Osteoblast (primary cell): ENCODE measurements around the gene DNHD1. TPM values are rescaled to one million over a fixed set of nuclear protein-coding genes. Genes with fewer than 3 reads are reported as not detected.

Experiments
- DNase-seq: peaks from one replicate; pipeline ENCODE4 v3.0.0; 2011; ENCODE audit warnings: low spot score, mixed read lengths; ENCODE audit not compliant: insufficient read length; ENCODE audit errors: missing footprints
- H2AFZ ChIP-seq: 2 replicates; pipeline ENCODE4 v1.6.0; 2011; ENCODE audit warnings: mild to moderate bottlenecking, low read length
- H3K27ac ChIP-seq: 2 replicates; pipeline ENCODE4 v1.5.1; 2011; ENCODE audit warnings: mild to moderate bottlenecking, low read depth, low read length, moderate library complexity
- H3K27me3 ChIP-seq: 2 replicates; pipeline ENCODE4 v1.6.0; 2012; ENCODE audit warnings: mild to moderate bottlenecking, control low read depth, inconsistent platforms, low read length, moderate library complexity; ENCODE audit not compliant: insufficient read depth
- H3K36me3 ChIP-seq: 2 replicates; pipeline ENCODE4 v1.5.1; 2011; ENCODE audit warnings: mild to moderate bottlenecking, low read length, control low read depth, moderate library complexity; ENCODE audit not compliant: insufficient read depth
- H3K4me1 ChIP-seq: 2 replicates; pipeline ENCODE4 v1.5.1; 2011; ENCODE audit warnings: mild to moderate bottlenecking, low read length, control low read depth, moderate library complexity; ENCODE audit not compliant: insufficient read depth
- H3K4me2 ChIP-seq: 2 replicates; pipeline ENCODE4 v1.6.0; 2011; ENCODE audit warnings: mild to moderate bottlenecking, low read length; ENCODE audit not compliant: insufficient read depth
- H3K4me3 ChIP-seq: fragments of 200-600 bp; sonication (generic); 3 replicates; pipeline ENCODE4 v1.5.1; 2012; ENCODE audit warnings: mild to moderate bottlenecking, low read length, inconsistent platforms; ENCODE audit not compliant: insufficient read depth
- H3K79me2 ChIP-seq: 2 replicates; pipeline ENCODE4 v1.6.0; 2012; ENCODE audit warnings: mild to moderate bottlenecking, low read length, control low read depth, inconsistent platforms; ENCODE audit not compliant: insufficient read depth
- H3K9me3 ChIP-seq: 2 replicates; pipeline ENCODE4 v1.5.1; 2011; ENCODE audit warnings: low read depth, low read length, control low read depth
- H4K20me1 ChIP-seq: 2 replicates; pipeline ENCODE4 v1.6.0; 2012; ENCODE audit warnings: mild to moderate bottlenecking, low read length, control low read depth; ENCODE audit not compliant: insufficient read depth
- total RNA-seq: library from RNA; depleted of rRNA; stranded (reverse); fragments of >200 nt; gene quantifications from 2 replicates; pipeline ENCODE4 v1.2.3, GENCODE V29; 2012
- TF ChIP-seq, protein P1 (sequence below): IDR thresholded peaks from 2 replicates; pipeline ENCODE4 v1.5.1; 2011; ENCODE audit warnings: mild to moderate bottlenecking, low read depth, low read length, moderate library complexity; ENCODE audit errors: extremely low read depth

The DNHD1 gene
- total RNA-seq, 1 donor, result 9.0 TPM

DNA sequence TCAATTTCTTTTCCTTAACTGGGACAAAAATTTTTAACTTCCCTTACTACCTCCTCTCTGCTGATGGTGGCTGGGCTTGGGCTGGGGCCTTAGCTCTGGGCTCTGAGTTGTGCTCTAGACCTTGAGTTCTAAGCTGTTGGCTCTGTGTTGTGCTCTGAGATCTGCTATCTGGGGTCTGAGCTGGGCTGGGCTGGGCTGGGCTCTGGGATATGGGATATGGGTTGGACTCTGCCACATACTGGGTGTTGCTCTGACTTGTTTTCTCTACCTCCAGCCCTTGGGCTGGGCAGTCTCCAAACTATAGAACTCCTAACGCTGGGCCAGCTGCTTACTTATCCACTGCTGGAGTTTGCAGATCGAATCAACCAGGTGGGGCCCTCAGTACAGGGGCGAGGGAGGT lies 41.9 kb downstream of the DNHD1 start:
- Histone ChIP-seq H2AFZ (no peak overlapping the region), H3K27me3 (no peaks in the 10 kb centered on the region), H3K27ac (no peak overlapping the region), H3K4me2 (no peak overlapping the region), H3K4me1 (no peaks in the 10 kb centered on the region), H3K9me3 (no peaks in the 10 kb centered on the region), H3K79me2 (no peaks in the 10 kb centered on the region), H3K36me3 (no peaks in the 10 kb centered on the region), H3K4me3 (no peak overlapping the region), H4K20me1 (no peaks in the 10 kb centered on the region)
- no peak for DNase-seq
- TF ChIP-seq, protein P1, sequence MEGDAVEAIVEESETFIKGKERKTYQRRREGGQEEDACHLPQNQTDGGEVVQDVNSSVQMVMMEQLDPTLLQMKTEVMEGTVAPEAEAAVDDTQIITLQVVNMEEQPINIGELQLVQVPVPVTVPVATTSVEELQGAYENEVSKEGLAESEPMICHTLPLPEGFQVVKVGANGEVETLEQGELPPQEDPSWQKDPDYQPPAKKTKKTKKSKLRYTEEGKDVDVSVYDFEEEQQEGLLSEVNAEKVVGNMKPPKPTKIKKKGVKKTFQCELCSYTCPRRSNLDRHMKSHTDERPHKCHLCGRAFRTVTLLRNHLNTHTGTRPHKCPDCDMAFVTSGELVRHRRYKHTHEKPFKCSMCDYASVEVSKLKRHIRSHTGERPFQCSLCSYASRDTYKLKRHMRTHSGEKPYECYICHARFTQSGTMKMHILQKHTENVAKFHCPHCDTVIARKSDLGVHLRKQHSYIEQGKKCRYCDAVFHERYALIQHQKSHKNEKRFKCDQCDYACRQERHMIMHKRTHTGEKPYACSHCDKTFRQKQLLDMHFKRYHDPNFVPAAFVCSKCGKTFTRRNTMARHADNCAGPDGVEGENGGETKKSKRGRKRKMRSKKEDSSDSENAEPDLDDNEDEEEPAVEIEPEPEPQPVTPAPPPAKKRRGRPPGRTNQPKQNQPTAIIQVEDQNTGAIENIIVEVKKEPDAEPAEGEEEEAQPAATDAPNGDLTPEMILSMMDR, result no peak

DNA sequence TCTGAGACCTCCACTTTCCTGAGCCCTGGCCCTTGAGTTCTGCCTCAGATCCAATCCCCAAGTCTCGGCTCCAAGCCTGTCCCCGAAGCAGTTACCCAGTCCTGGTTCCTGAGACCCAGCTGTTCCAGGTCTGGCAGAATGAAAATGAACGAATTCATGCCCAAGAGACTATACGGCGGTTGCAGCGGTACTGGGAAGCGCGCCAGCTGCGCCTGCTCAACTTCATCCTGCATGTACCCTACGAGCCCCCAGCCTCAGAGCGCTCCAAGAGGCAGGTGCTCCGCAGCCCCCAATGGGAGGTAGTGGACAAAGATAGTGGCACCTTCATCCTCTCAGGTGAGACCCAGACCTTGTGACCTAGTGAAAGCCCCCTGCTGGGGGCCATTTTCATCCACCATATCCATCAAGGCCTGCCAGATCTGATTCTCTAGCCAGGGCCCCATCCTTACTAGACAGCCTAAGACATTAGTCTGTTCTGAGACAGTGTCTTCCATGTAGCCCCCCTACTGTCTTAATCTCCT lies 42.7 kb downstream of the DNHD1 start:
- H3K9me3 ChIP-seq, result no peaks in the 10 kb centered on the region
- H3K4me1 ChIP-seq, result no peaks in the 10 kb centered on the region
- H2AFZ ChIP-seq, result no peak overlapping the region
- no peak overlapping the region for H3K4me2 ChIP-seq
- DNase-seq, result no peak
- H4K20me1 ChIP-seq, result no peaks in the 10 kb centered on the region
- H3K27ac ChIP-seq, result no peak overlapping the region
- H3K36me3 ChIP-seq, result peaks cover 1% of the 10 kb centered on the region
- no peak overlapping the region for H3K4me3 ChIP-seq
- H3K79me2 ChIP-seq, result no peaks in the 10 kb centered on the region
- TF ChIP-seq, protein P1, result no peak
- no peaks in the 10 kb centered on the region for H3K27me3 ChIP-seq

DNA sequence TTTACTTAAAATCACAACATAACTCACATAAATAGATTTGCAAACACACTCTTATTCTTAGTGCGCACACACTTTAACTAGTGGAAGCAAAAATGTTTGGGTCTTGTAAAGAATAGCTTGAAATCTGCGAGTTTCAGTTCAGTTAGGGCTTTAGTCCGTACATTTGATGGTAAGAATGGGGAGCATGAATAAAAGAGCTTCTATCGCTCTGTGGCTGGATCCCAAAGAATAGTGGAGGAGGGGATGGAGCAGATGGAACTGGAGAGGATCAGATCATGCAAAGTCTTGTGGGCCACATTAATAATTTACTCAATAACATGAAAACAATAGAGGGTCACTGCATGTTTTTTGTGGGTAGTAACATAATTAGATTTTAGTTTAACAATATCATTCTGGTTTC lies 44.3 kb downstream of the DNHD1 start:
- Histone ChIP-seq H2AFZ (no peak overlapping the region), H3K27ac (no peak overlapping the region), H3K9me3 (no peaks in the 10 kb centered on the region), H3K4me3 (no peak overlapping the region), H3K79me2 (no peaks in the 10 kb centered on the region), H3K27me3 (no peaks in the 10 kb centered on the region), H4K20me1 (no peaks in the 10 kb centered on the region), H3K36me3 (peaks cover 2% of the 10 kb centered on the region), H3K4me1 (no peaks in the 10 kb centered on the region), H3K4me2 (no peak overlapping the region)
- TF ChIP-seq, protein P1, result no peak
- no peak for DNase-seq

DNA sequence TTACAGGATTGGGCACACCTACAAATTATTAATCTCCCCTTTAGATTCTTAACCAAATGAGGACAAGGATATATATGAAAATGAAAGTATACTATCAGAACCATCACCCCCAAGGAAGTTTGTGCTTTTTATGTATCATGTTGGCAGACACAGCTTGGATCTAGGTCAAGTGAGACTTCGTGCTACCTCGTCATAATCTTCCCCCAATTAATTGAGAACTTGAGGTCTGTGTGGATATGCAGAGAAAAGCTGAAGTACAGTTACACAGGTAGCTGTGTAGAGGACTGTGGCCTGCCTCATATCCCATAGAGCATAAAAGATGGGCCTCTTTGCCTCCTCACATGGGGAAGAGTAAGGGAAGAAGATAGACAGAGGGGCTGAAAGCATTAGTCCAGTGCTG lies 45.6 kb downstream of the DNHD1 start:
- H3K4me1 ChIP-seq, result no peaks in the 10 kb centered on the region
- H3K36me3 ChIP-seq, result peaks cover 2% of the 10 kb centered on the region
- no peak overlapping the region for H3K27ac ChIP-seq
- TF ChIP-seq, protein P1, result no peak
- H4K20me1 ChIP-seq, result no peaks in the 10 kb centered on the region
- DNase-seq, result no peak
- no peak overlapping the region for H2AFZ ChIP-seq
- no peak overlapping the region for H3K4me3 ChIP-seq
- no peaks in the 10 kb centered on the region for H3K79me2 ChIP-seq
- H3K4me2 ChIP-seq, result no peak overlapping the region
- H3K27me3 ChIP-seq, result no peaks in the 10 kb centered on the region
- no peaks in the 10 kb centered on the region for H3K9me3 ChIP-seq
